Inflammatory macrophage treated with lipopolysaccharide for 4 hours (primary cell): ENCODE data around the gene CIRBP.

Experiments
- DNase-seq: peaks from one replicate; pipeline ENCODE4 v3.0.0-alpha.2; 2020

Gene CIRBP

DNA sequence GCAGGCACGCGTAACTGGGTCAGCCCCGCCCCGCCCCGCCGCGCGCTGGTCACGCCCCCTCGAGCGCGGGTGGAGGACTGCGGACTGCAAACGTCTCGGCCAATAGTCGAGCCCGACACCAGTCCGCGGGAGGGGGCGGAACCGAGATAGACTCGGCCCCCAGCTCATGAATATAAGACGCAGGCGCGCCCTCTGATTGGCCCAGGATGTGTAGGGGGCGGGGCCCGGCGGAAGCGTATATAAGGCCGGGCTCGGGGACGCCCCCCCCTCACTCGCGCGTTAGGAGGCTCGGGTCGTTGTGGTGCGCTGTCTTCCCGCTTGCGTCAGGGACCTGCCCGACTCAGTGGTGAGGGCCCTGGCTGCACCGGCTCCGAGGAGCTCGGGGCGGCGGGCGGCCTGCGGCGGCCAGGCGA is at the start of gene CIRBP:
TSS of gene CIRBP (plus strand) at position 268 of the 413 bp plus-strand sequence. CDS start 1,602 bp downstream, outside the sequence.
- DNase-seq: peak; percentile 100

DNA sequence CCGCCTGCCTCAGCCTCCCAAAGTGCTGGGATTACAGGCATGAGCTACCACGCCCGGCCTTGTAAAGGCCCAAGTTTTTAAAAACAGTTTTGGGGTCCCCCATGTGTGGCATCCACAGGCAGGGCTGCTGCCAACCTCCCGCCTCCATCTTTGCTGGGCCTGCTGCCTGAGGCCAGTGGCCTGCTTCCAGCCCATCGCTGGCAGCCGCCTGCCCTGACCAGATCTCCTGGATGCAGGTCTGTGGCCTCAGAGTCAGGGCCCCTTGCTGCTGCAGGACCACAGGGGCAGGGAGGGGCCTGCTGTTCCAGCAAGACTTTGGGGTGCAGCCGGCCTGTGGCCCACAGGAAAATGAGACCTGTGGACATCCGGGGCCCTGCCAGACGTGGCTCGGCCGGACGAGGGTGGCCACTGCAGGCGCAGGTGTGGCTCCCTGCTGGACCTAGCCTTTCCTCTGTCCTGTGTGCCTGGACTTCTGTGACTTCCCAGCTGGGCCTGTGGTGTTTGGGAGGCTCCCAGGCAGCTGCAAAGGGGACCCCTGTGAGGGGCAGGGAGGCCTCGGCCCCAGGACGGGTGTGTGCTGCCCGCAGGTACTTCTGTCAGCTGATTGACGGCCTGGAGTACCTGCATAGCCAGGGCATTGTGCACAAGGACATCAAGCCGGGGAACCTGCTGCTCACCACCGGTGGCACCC is 49.2 kb upstream of the CIRBP start:
- DNase-seq: no peak

DNA sequence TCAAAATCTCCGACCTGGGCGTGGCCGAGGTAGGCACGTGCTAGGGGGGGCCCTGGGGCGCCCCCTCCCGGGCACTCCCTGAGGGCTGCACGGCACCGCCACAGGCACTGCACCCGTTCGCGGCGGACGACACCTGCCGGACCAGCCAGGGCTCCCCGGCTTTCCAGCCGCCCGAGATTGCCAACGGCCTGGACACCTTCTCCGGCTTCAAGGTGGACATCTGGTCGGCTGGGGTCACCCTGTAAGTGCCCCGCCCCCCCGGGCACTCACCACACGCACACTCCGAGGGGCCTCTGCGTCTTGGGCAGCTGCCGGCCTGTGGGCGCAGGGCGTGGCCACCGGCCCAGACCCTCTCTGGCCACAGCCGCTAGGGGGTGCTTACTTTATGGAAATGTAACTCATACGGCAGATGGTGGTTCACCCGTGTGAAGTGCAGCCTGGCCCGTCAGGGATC is 48.6 kb upstream of the CIRBP start:
- DNase-seq: no peak

- DNase-seq: peak; percentile 54
Observed at GRCh38 chr19:1220976-1221903, 47.9 kb upstream of the CIRBP start.

- no peak for DNase-seq
Observed at GRCh38 chr19:1221904-1222255, 47.3 kb upstream of the CIRBP start.

- DNase-seq: no peak
Observed at GRCh38 chr19:1222394-1222793, 46.7 kb upstream of the CIRBP start.

DNA sequence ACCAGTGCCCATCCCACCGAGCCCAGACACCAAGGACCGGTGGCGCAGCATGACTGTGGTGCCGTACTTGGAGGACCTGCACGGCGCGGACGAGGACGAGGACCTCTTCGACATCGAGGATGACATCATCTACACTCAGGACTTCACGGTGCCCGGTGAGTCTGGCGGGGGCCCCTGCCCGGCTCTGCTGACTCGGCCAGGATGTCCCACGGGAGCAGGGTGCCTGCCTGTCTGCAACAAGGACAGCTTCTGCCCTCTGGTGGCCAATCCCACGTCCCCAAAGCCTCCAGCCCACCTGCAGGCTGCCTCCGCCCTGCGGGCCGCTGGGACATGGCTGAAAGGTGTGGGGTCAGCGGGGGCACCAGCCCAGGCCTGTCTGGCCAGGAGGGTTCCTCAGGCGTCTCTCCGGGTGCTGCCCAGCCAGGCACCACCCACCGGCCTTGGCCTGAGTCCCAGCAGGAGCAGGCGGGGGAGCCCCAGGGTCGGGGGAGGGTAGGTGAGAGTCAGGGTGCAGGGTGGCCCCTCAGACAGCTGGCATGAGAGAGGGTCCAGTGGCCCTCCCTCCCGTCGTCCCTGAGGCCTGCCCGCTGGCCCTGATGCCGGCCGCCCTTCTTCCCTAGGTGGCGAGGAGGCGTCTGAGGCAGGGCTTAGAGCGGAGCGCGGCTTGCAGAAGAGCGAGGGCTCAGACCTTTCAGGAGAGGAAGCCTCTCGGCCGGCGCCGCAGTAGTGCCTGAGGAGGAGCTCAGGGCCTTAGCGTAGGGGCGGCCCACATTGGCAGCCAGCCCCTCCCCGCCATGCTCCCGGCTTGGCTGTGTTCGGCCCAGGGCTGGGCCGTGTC is 45.9 kb upstream of the CIRBP start:
- DNase-seq: no peak

DNA sequence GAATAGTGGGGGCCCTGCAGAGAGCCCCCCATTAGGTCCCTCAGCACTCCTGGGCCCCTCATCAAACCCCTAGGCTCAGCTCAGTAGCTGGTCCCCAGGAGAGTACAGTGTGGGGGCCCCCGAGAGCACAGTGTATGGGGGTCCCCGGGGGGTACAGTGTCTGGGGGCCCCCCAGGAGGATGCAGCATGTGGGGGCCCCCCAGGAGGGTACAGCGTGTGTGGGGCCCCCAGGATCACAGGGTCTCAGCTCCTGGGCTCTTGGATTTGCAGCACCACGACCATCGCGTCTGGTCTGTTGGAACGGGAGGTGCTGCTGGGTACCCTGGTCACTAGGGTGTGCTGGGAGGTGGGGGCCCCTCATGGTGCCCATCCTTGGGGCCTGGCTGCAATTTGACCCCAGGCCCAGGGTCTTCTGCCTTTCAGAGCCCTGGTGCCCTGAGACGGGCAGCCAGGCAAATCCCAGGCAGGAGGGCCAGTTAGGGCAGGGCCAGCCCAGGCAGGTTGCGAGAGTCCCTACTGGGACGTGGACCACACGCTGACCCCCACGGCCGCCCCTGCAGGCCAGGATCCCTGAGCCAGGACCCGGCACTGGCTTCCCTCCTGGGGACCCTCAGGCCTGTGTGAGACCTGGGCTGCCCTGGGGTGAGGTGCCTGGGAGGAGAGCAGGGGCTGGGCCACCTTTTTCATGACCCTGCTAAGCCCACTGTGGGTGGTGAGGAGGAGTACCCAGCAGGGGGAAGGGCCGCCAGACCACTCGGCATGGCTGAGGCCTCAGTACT is 44.9 kb upstream of the CIRBP start:
- DNase-seq: no peak

DNA sequence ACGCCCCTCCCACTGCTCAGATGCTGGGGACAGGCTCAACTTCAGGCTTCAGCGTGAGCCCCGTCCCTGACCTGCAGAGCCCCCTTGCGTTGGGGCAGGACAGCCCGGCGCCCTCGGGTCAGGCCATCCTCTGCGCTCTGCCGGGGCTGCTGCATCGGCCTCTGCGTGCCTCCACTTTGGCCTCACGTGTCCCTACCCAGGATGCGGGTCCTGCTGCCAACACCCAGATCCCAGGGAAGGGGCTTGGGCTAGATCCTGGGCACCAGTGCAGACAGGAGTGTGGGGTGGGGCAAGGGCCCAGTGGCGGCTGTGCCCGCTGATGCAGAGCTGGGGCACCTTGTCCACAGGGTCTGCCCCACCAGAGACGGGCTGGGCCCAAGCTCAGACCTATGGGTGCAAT is 44.3 kb upstream of the CIRBP start:
- DNase-seq: no peak

DNA sequence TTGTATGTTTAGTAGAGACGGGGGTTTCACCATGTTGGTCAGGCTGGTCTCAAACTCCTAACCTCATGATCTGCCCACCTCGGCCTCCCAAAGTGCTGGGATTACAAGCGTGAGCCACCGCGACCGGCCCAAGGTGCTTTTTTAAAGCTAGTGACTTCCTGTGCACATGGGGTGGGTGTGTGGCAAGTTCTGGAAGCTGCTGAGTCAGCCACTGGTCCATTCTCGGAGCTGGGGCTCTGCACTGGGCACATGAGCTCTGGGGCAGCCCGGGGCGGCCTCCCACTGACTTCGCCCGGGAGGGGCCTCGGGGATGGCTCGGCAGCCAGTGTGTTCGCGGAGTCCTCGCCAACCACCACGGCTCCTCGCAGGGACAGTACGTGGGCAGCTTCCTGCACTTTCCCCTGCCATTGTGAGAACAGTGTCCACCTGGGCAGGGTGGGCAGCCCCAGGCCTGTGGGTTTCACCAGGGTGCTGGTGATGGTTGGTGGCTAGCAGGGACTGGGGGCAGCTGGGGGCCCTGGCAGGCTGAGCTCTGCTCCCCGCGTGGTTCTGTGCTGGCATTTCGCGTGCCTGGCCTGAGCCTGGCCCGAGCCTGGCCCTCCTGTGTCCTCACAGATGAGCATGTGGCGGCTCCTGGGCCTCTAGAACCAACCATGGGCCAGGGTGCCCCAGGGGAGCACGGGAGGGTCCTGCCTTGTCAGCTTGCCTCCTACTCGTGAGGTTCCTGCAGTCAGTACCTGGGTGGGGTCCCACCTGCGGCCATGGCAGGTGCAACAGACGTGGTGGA is 43.5 kb upstream of the CIRBP start:
- no peak for DNase-seq

DNA sequence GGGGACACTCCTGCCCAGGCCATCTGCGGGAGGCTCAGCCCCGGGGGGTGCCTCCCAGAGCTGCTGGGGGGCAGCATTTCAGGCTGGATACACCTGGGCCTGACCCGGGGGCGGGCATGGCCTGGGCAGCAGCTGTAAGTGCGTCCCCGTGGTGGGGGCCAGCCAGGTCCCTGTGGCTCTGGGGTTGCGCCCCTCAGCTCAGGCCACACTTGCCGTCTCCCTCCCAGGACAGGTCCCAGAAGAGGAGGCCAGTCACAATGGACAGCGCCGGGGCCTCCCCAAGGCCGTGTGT is 43.0 kb upstream of the CIRBP start:
- no peak for DNase-seq

DNA sequence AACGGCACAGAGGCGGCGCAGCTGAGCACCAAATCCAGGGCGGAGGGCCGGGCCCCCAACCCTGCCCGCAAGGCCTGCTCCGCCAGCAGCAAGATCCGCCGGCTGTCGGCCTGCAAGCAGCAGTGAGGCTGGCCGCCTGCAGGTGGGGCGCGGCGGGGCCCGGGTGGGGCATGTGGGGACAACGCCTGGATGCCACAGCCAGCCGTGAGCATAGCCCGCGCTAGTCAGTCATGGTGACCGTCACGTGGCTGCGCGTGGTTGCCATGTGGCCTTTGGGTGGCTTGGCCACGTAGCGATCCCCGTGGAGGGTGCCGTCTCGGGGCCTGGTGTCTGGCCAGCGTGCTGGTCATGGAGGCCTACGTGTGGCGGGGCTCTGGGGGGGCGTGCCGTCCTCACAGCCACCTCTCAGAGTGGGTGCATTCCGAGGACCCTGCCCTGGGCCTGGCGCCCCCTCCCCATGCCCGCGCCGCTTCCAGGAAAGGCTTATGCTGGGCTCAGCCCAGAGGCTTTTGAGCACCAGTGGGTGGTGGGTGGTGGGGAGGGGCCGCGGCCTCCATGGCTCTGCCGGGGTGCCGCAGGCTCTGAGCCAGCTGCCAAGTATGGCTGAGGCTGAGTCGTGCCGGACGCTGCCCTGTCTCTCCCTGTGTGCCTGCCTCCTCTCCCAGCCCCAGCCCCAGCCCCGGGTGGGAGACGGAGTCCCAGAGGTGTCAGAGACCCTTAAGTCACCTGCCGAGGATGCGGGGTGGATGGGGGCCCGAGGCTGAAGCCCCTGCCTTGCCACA is 42.4 kb upstream of the CIRBP start:
- no peak for DNase-seq

DNA sequence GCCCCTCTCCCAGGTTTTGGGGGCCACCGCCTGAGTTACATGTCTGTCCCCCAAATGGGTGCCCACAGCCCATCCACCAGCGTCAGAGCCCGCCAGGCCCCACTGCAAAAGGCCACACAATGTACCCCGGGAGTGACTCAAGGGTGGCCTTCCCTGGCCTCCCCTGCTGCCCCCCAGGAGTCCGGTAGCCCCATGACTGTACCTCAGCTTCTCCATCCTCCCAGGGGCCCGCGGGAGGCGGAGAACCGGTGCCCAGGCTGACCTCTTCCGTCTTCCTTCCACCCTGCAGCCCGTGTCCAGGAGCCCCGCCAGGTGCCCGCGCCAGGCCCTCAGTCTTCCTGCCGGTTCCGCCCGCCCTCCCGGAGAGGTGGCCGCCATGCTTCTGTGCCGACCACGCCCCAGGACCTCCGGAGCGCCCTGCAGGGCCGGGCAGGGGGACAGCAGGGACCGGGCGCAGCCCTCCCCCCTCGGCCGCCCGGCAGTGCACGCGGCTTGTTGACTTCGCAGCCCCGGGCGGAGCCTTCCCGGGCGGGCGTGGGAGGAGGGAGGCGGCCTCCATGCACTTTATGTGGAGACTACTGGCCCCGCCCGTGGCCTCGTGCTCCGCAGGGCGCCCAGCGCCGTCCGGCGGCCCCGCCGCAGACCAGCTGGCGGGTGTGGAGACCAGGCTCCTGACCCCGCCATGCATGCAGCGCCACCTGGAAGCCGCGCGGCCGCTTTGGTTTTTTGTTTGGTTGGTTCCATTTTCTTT is 41.7 kb upstream of the CIRBP start:
- DNase-seq: no peak

GRCh38 chr19:1228161-1228957 is 40.8 kb upstream of the CIRBP start:
- no peak for DNase-seq

DNA sequence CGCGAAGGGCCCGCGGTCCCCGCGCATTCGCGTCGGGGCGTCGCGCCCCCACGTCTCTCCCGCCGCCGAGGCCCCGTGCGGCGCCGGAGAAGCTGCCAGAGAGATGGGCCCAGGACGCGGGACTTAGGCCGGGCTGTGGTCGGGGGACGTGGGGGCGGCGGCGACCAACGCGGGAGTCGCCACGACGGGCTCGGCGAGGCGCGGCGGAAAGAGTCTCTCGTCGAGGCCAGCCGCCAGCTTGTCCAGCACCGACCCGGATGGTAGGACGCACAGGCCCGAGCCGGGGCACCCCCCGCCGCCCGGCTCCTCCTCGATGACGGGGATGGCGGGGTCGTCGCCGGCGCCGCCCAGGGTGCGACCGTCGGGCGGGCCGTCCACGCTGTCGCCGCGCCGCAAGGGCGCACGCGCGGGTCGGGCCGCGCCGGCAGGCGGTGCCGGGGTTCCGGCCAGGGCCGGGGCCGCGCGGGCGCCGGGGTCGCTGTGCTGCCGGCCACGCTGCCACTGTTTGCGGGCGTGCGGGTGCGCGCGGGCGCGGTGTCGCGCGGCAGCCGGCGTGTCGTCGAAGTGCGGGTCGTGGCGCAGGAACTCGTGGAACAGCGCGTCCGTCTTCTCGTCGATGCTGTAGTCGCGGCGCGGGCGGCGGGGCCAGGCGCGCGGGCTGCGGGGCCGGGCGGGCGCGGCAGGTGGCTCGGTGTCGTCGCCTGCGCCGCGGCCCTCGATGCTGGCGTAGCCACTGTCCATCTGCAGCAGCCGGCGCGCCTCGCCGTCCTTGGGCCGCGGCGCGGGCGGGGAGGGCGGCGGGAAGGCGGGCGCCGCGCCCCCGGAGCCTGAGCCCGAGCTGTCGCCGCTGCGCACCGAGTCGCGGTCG is 39.8 kb upstream of the CIRBP start:
- DNase-seq: no peak

GRCh38 chr19:1229924-1230782 is 39.0 kb upstream of the CIRBP start:
- DNase-seq: no peak

- DNase-seq: no peak
Observed at GRCh38 chr19:1230783-1231489, 38.2 kb upstream of the CIRBP start.
